ENCODE measurements around the gene SLC34A3. TPM values are rescaled to one million over a fixed set of nuclear protein-coding genes. Genes with fewer than 3 reads are reported as not detected.

SLC34A3 gene
- total RNA-seq, 4 donors from 2014 or later, result not detected

GRCh38 chr9:137273611-137274320 lies 43.1 kb downstream of the SLC34A3 start:
- TF ChIP-seq CTCF (IDR thresholded peaks at IDR 0.05; ENCODE audit: low read depth), result no peak

GRCh38 chr9:137275203-137275587 lies 44.5 kb downstream of the SLC34A3 start:
- TF ChIP-seq CTCF (IDR thresholded peaks at IDR 0.05; ENCODE audit: low read depth), result no peak

GRCh38 chr9:137275588-137276472 lies 45.1 kb downstream of the SLC34A3 start:
- TF ChIP-seq CTCF (IDR thresholded peaks at IDR 0.05; ENCODE audit: low read depth), result no peak

GRCh38 chr9:137276473-137277328 lies 46.0 kb downstream of the SLC34A3 start:
- TF ChIP-seq CTCF (IDR thresholded peaks at IDR 0.05; ENCODE audit: low read depth), result no peak

- no peak for TF ChIP-seq CTCF (IDR thresholded peaks at IDR 0.05; ENCODE audit: low read depth)
Measured at GRCh38 chr9:137277329-137278041, 46.8 kb downstream of the SLC34A3 start, which contains the start of gene TOR4A. Gene TOR4A (plus strand): TSS chr9:137277726. CDS start chr9:137278690, 964 bp downstream.

- no peak for TF ChIP-seq CTCF (IDR thresholded peaks at IDR 0.05; ENCODE audit: low read depth)
Measured at GRCh38 chr9:137278061-137278701, 47.5 kb downstream of the SLC34A3 start.

Measured in subcutaneous adipose tissue (tissue), 4 donors.